AG09309 (cell line): ENCODE data around the gene CSTPP1.

ENCODE experiments used
- DNase-seq: peaks from one replicate; pipeline ENCODE4 v3.0.0-alpha.2; 2010; ENCODE audit warnings: low read depth
- H3K4me3 ChIP-seq: 2 replicates; pipeline ENCODE4 v1.5.1; 2011; ENCODE audit warnings: mild to moderate bottlenecking, low read depth, low read length, moderate library complexity; ENCODE audit not compliant: control insufficient read depth
- CTCF ChIP-seq: IDR thresholded peaks from 2 replicates; pipeline ENCODE4 v1.5.1; 2011; ENCODE audit warnings: mild to moderate bottlenecking, low read depth, low read length, inconsistent platforms; ENCODE audit not compliant: insufficient read depth, control insufficient read depth; ENCODE audit errors: missing control alignments

The CSTPP1 gene

DNA sequence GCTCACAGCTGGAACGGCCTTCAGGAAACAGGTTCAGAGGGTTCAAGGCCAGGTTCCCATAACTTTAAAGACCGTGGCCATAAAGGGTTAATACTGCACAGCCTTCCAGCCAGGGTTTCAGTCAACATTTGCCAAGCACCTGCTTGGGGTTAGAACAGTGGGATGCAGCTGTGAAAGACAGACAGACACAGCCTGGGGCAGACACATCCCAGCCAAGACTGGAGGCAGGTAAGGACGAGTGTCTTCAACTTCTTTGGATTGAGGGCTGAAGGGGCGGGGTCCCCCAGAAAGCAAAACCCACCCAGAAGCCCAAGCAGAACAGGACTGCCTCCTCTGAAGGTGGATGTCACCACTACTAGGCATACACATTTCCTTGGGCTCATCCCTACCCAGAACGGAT is 225.9 kb downstream of the CSTPP1 start:
- no peak for TF ChIP-seq CTCF
- no peak overlapping the region for H3K4me3 ChIP-seq
- no peak for DNase-seq

DNA sequence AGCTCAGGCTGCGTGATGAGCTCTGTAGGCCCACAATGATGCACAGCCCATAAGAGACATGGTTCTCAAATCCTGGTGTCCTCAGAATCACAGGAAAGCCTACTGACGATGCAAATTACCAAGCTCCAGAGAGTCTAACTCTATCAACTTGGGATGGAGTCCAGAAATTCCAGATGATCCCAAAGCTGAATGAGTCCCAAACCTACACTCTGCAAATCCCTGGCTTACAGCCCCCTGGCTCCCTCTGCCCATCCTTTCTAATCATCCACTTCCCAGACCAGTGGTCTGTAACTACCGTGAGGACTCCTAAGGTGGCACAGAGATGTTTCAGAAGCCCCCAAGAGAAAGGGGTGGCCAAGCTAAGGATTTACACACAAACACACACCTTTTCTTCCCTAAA is 226.6 kb downstream of the CSTPP1 start:
- H3K4me3 ChIP-seq, result no peak overlapping the region
- DNase-seq, result no peak
- TF ChIP-seq CTCF, result no peak

DNA sequence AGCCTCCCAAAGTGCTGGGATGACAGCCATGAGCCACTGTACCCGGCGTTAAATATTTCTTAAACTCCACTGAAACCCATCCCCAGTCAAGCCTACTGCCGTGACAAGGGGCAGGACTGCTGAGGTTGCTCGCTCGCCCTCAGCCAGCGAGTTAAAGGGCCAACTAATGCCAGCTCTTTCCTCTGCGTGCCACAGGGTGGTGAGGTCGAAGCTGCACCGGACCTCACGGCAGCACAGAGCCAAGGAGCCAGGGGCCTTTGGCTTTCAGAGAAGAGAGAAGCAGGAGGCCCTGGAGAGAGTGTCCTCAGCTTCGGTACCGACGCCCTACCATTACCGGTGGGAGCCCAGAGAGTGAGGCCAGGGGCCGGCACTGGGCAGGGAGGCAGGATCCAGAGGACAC is 227.3 kb downstream of the CSTPP1 start:
- TF ChIP-seq CTCF, result no peak
- DNase-seq, result no peak
- no peak overlapping the region for H3K4me3 ChIP-seq

- no peak overlapping the region for H3K4me3 ChIP-seq
- no peak for DNase-seq
- TF ChIP-seq CTCF, result no peak
Measured at GRCh38 chr11:47164321-47164720, 227.8 kb downstream of the CSTPP1 start.

- H3K4me3 ChIP-seq, result no peak overlapping the region
- DNase-seq, result no peak
- TF ChIP-seq CTCF, result no peak
Measured at GRCh38 chr11:47165253-47165840, 228.8 kb downstream of the CSTPP1 start.

- TF ChIP-seq CTCF, result no peak
- DNase-seq, result no peak
Measured at GRCh38 chr11:47166368-47166767, 229.8 kb downstream of the CSTPP1 start.

More at GRCh38 chr11:47166368-47166767, 229.8 kb downstream of the CSTPP1 start:
- H3K4me3 ChIP-seq, result no peak overlapping the region
